ENCODE results near the gene SH2D7.
A peak's percentile ranks its signal among the peaks of the same experiment; 100 is the strongest.

Gene SH2D7

GRCh38 chr15:78082106-78082742, 10.1 kb upstream of the SH2D7 start:
- Mint-ChIP-seq H3K4me3 (no peak overlapping the region), H3K36me3 (ENCODE audit: low read depth) (no peaks in the 10 kb centered on the region), H3K9me3 (no peaks in the 10 kb centered on the region), H3K4me1 (peaks cover 16% of the 10 kb centered on the region), H3K27me3 (no peaks in the 10 kb centered on the region), H3K27ac (peak overlapping the region; percentile 5)
- ATAC-seq, result peak; percentile 62
- no peak for DNase-seq

GRCh38 chr15:78082743-78083110, 9.6 kb upstream of the SH2D7 start:
- no peak for ATAC-seq
- no peak for DNase-seq
- Mint-ChIP-seq H3K36me3 (ENCODE audit: low read depth) (no peaks in the 10 kb centered on the region), H3K27me3 (no peaks in the 10 kb centered on the region), H3K4me1 (peaks cover 16% of the 10 kb centered on the region), H3K4me3 (no peak overlapping the region), H3K27ac (no peak overlapping the region), H3K9me3 (no peaks in the 10 kb centered on the region)

GRCh38 chr15:78083186-78083585, 9.2 kb upstream of the SH2D7 start:
- no peak for ATAC-seq
- Mint-ChIP-seq H3K4me1 (peaks cover 14% of the 10 kb centered on the region), H3K27me3 (no peaks in the 10 kb centered on the region), H3K4me3 (no peak overlapping the region), H3K27ac (no peak overlapping the region), H3K36me3 (ENCODE audit: low read depth) (no peaks in the 10 kb centered on the region), H3K9me3 (no peaks in the 10 kb centered on the region)
- no peak for DNase-seq

- Mint-ChIP-seq H3K4me1 (peaks cover 13% of the 10 kb centered on the region), H3K4me3 (no peak overlapping the region), H3K9me3 (no peaks in the 10 kb centered on the region), H3K27me3 (no peaks in the 10 kb centered on the region), H3K36me3 (ENCODE audit: low read depth) (no peaks in the 10 kb centered on the region), H3K27ac (no peak overlapping the region)
- no peak for ATAC-seq
- DNase-seq, result no peak
Measured at GRCh38 chr15:78083687-78084448, 8.5 kb upstream of the SH2D7 start.

- Mint-ChIP-seq H3K27ac (peak overlapping the region; percentile 8), H3K4me1 (peaks cover 13% of the 10 kb centered on the region), H3K36me3 (ENCODE audit: low read depth) (no peaks in the 10 kb centered on the region), H3K27me3 (no peaks in the 10 kb centered on the region), H3K9me3 (no peaks in the 10 kb centered on the region), H3K4me3 (no peak overlapping the region)
- ATAC-seq (no peak), DNase-seq (no peak)
Measured at GRCh38 chr15:78084449-78084750, 8.0 kb upstream of the SH2D7 start.

- H3K9me3 Mint-ChIP-seq, result no peaks in the 10 kb centered on the region
- ATAC-seq (no peak), DNase-seq (no peak)
- peaks cover 13% of the 10 kb centered on the region for H3K4me1 Mint-ChIP-seq
- H3K4me3 Mint-ChIP-seq, result no peak overlapping the region
- H3K27ac Mint-ChIP-seq, result no peak overlapping the region
- no peaks in the 10 kb centered on the region for H3K36me3 Mint-ChIP-seq (ENCODE audit: low read depth)
- no peaks in the 10 kb centered on the region for H3K27me3 Mint-ChIP-seq
Measured at GRCh38 chr15:78085928-78086327, 6.4 kb upstream of the SH2D7 start.

- no peaks in the 10 kb centered on the region for H3K27me3 Mint-ChIP-seq
- H3K4me1 Mint-ChIP-seq, result peaks cover 3% of the 10 kb centered on the region
- ATAC-seq (no peak), DNase-seq (no peak)
- H3K36me3 Mint-ChIP-seq (ENCODE audit: low read depth), result no peaks in the 10 kb centered on the region
- H3K4me3 Mint-ChIP-seq, result no peak overlapping the region
- no peak overlapping the region for H3K27ac Mint-ChIP-seq
- no peaks in the 10 kb centered on the region for H3K9me3 Mint-ChIP-seq
Measured at GRCh38 chr15:78087951-78088772, 4.2 kb upstream of the SH2D7 start.

GRCh38 chr15:78088773-78089080, 3.6 kb upstream of the SH2D7 start:
- ATAC-seq, result no peak
- no peaks in the 10 kb centered on the region for H3K36me3 Mint-ChIP-seq (ENCODE audit: low read depth)
- H3K27ac Mint-ChIP-seq, result no peak overlapping the region
- H3K27me3 Mint-ChIP-seq, result no peaks in the 10 kb centered on the region
- peaks cover 3% of the 10 kb centered on the region for H3K4me1 Mint-ChIP-seq
- H3K4me3 Mint-ChIP-seq, result no peak overlapping the region
- H3K9me3 Mint-ChIP-seq, result no peaks in the 10 kb centered on the region
- no peak for DNase-seq

GRCh38 chr15:78090422-78091063, 1.8 kb upstream of the SH2D7 start:
- Mint-ChIP-seq H3K27me3 (no peaks in the 10 kb centered on the region), H3K27ac (no peak overlapping the region), H3K4me1 (peaks cover 3% of the 10 kb centered on the region), H3K4me3 (no peak overlapping the region), H3K9me3 (no peaks in the 10 kb centered on the region), H3K36me3 (ENCODE audit: low read depth) (no peaks in the 10 kb centered on the region)
- DNase-seq (no peak), ATAC-seq (no peak)

GRCh38 chr15:78093242-78094020, 1.1 kb downstream of the SH2D7 start:
- Mint-ChIP-seq H3K27ac (no peak overlapping the region), H3K4me1 (no peaks in the 10 kb centered on the region), H3K27me3 (no peaks in the 10 kb centered on the region), H3K9me3 (no peaks in the 10 kb centered on the region), H3K36me3 (ENCODE audit: low read depth) (no peaks in the 10 kb centered on the region), H3K4me3 (no peak overlapping the region)
- DNase-seq (no peak), ATAC-seq (peak; percentile 20)

- no peaks in the 10 kb centered on the region for H3K4me1 Mint-ChIP-seq
- no peak overlapping the region for H3K27ac Mint-ChIP-seq
- no peaks in the 10 kb centered on the region for H3K27me3 Mint-ChIP-seq
- no peaks in the 10 kb centered on the region for H3K9me3 Mint-ChIP-seq
- no peak for ATAC-seq
- H3K36me3 Mint-ChIP-seq (ENCODE audit: low read depth), result no peaks in the 10 kb centered on the region
- DNase-seq, result no peak
- no peak overlapping the region for H3K4me3 Mint-ChIP-seq
Measured at GRCh38 chr15:78097667-78098066, 5.3 kb downstream of the SH2D7 start.

GRCh38 chr15:78098131-78098755, 5.9 kb downstream of the SH2D7 start:
- Mint-ChIP-seq H3K36me3 (ENCODE audit: low read depth) (no peaks in the 10 kb centered on the region), H3K4me1 (peaks cover 3% of the 10 kb centered on the region), H3K27ac (no peak overlapping the region), H3K27me3 (no peaks in the 10 kb centered on the region), H3K9me3 (no peaks in the 10 kb centered on the region), H3K4me3 (no peak overlapping the region)
- no peak for ATAC-seq
- DNase-seq, result no peak

- H3K27me3 Mint-ChIP-seq, result no peaks in the 10 kb centered on the region
- no peaks in the 10 kb centered on the region for H3K36me3 Mint-ChIP-seq (ENCODE audit: low read depth)
- no peak overlapping the region for H3K27ac Mint-ChIP-seq
- H3K4me1 Mint-ChIP-seq, result peaks cover 30% of the 10 kb centered on the region
- no peaks in the 10 kb centered on the region for H3K9me3 Mint-ChIP-seq
- no peak overlapping the region for H3K4me3 Mint-ChIP-seq
- DNase-seq, result no peak
- no peak for ATAC-seq
Measured at GRCh38 chr15:78100886-78101285, 8.5 kb downstream of the SH2D7 start.

Measured in activated naive CD8-positive, alpha-beta T cell treated with anti-CD3 and anti-CD28 coated beads, Interleukin-2, amount 50 U/mL, for 24 hours (primary cell).